Measurements from ENCODE around the gene TUBD1. TPM values are rescaled to one million over a fixed set of nuclear protein-coding genes. Genes with fewer than 3 reads are reported as not detected.

Gene TUBD1
- total and polyA plus RNA-seq, 2 of the 13 experiments (the other 11 are each of a cell fraction or from before 2014, with no cell fraction given) = 18.2 to 25.9 TPM

DNA sequence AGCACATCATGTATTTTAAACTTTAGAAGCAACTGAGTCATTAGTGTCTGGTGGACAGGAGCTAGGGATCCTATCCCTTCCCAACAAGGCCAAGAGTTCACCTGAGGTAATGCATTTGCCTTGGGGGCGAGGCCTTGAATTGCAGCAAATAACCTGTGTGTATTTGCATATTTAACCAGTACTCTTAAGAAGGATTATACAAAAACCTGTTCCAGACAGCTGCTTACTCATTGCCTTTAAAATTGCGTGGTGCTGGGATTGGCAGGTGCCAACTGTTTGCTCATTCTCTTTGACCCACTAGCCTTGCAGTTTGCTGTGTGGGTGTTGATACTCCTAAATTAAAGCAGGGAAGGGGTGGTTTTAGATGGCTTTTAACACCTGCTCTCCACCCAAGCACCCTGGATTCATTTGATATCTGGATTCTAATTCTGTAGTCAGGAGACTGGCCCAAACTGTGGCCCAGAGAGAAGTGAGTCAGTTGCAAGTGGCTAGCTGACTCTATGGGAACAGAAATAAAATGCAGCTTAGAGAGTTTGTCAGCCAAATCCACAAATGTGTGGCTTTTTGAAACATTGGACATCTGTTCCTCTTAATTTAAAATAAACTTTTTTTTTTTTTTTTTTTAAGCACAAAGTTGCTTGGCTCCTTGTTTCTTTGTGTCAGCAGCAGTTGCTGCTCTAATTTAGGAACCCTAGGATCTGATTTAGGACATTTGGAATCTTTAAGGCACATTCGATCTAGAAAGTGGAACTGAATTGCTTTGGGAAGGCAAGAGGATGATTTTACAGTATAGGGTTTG lies 46.9 kb downstream of the TUBD1 start (continued):
- TF ChIP-seq, protein P1, sequence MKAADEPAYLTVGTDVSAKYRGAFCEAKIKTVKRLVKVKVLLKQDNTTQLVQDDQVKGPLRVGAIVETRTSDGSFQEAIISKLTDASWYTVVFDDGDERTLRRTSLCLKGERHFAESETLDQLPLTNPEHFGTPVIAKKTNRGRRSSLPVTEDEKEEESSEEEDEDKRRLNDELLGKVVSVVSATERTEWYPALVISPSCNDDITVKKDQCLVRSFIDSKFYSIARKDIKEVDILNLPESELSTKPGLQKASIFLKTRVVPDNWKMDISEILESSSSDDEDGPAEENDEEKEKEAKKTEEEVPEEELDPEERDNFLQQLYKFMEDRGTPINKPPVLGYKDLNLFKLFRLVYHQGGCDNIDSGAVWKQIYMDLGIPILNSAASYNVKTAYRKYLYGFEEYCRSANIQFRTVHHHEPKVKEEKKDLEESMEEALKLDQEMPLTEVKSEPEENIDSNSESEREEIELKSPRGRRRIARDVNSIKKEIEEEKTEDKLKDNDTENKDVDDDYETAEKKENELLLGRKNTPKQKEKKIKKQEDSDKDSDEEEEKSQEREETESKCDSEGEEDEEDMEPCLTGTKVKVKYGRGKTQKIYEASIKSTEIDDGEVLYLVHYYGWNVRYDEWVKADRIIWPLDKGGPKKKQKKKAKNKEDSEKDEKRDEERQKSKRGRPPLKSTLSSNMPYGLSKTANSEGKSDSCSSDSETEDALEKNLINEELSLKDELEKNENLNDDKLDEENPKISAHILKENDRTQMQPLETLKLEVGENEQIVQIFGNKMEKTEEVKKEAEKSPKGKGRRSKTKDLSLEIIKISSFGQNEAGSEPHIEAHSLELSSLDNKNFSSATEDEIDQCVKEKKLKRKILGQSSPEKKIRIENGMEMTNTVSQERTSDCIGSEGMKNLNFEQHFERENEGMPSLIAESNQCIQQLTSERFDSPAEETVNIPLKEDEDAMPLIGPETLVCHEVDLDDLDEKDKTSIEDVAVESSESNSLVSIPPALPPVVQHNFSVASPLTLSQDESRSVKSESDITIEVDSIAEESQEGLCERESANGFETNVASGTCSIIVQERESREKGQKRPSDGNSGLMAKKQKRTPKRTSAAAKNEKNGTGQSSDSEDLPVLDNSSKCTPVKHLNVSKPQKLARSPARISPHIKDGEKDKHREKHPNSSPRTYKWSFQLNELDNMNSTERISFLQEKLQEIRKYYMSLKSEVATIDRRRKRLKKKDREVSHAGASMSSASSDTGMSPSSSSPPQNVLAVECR (CRISPR knock-in tag; IDR thresholded peaks at IDR 0.05; ENCODE audit: borderline replicate concordance) = no peak
- TF ChIP-seq ZNF33B (CRISPR knock-in tag; IDR thresholded peaks at IDR 0.05) (no peak), ZMYM3 (CRISPR knock-in tag; IDR thresholded peaks at IDR 0.05) (no peak; the same call in 1 of the 2 replicates), ZNF34 (CRISPR knock-in tag; IDR thresholded peaks at IDR 0.05; ENCODE audit: borderline replicate concordance) (no peak), MXI1 (IDR thresholded peaks at IDR 0.05; ENCODE audit: borderline replicate concordance, low read depth, low read length) (no peak), POLR2A (IDR thresholded peaks at IDR 0.05; ENCODE audit: insufficient read depth in 1 of 2, low read depth in 2 of 2, low read length in 2 of 2) (peak; percentile 29 to 47; a peak in 2 of 4 replicates), ZNF30 (CRISPR knock-in tag; IDR thresholded peaks at IDR 0.05) (no peak), HNF4G (IDR thresholded peaks at IDR 0.05; ENCODE audit: borderline replicate concordance, low read depth, low read length) (no peak), HNF4G (CRISPR knock-in tag; IDR thresholded peaks at IDR 0.05; ENCODE audit: borderline replicate concordance, low read depth) (no peak), ZNF441 (CRISPR knock-in tag; IDR thresholded peaks at IDR 0.05; ENCODE audit: borderline replicate concordance) (no peak), ZFP36 (IDR thresholded peaks at IDR 0.05; ENCODE audit: borderline replicate concordance, low read depth, low read length, partially characterized antibody) (no peak), BCL6 (CRISPR knock-in tag; IDR thresholded peaks at IDR 0.05) (peak; percentile 53; the same call in 1 of the 2 replicates), ONECUT2 (CRISPR knock-in tag; IDR thresholded peaks at IDR 0.05) (no peak), ZFYVE20 (CRISPR knock-in tag; IDR thresholded peaks at IDR 0.05; ENCODE audit: borderline replicate concordance, low read depth) (no peak), BRCA1 (CRISPR knock-in tag; IDR thresholded peaks at IDR 0.05) (no peak), SALL2 (CRISPR knock-in tag; IDR thresholded peaks at IDR 0.05) (no peak), FOXA3 (CRISPR knock-in tag; IDR thresholded peaks at IDR 0.05) (peak; percentile 50), MTF2 (CRISPR knock-in tag; IDR thresholded peaks at IDR 0.05; ENCODE audit: borderline replicate concordance) (no peak), GZF1 (CRISPR knock-in tag; IDR thresholded peaks at IDR 0.05) (no peak), HNRNPL (IDR thresholded peaks at IDR 0.05; ENCODE audit: low read depth, low read length) (no peak), SP4 (CRISPR knock-in tag; IDR thresholded peaks at IDR 0.05) (no peak)
- TF ChIP-seq, protein P2, sequence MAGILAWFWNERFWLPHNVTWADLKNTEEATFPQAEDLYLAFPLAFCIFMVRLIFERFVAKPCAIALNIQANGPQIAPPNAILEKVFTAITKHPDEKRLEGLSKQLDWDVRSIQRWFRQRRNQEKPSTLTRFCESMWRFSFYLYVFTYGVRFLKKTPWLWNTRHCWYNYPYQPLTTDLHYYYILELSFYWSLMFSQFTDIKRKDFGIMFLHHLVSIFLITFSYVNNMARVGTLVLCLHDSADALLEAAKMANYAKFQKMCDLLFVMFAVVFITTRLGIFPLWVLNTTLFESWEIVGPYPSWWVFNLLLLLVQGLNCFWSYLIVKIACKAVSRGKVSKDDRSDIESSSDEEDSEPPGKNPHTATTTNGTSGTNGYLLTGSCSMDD (CRISPR knock-in tag; IDR thresholded peaks at IDR 0.05) = no peak
- TF ChIP-seq, protein P3, sequence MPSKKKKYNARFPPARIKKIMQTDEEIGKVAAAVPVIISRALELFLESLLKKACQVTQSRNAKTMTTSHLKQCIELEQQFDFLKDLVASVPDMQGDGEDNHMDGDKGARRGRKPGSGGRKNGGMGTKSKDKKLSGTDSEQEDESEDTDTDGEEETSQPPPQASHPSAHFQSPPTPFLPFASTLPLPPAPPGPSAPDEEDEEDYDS (CRISPR knock-in tag; IDR thresholded peaks at IDR 0.05) = peak; percentile 67; the same call in 1 of the 2 replicates
- TF ChIP-seq, protein P4, sequence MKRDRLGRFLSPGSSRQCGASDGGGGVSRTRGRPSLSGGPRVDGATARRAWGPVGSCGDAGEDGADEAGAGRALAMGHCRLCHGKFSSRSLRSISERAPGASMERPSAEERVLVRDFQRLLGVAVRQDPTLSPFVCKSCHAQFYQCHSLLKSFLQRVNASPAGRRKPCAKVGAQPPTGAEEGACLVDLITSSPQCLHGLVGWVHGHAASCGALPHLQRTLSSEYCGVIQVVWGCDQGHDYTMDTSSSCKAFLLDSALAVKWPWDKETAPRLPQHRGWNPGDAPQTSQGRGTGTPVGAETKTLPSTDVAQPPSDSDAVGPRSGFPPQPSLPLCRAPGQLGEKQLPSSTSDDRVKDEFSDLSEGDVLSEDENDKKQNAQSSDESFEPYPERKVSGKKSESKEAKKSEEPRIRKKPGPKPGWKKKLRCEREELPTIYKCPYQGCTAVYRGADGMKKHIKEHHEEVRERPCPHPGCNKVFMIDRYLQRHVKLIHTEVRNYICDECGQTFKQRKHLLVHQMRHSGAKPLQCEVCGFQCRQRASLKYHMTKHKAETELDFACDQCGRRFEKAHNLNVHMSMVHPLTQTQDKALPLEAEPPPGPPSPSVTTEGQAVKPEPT (CRISPR knock-in tag; IDR thresholded peaks at IDR 0.05; ENCODE audit: low read depth) = no peak
